ENCODE measurements around the gene MYH11. TPM values are rescaled to one million over a fixed set of nuclear protein-coding genes. Genes with fewer than 3 reads are reported as not detected.

The MYH11 gene
- total and polyA plus RNA-seq, 5 donors, result 70.6 to 420 (median 110) TPM

DNA sequence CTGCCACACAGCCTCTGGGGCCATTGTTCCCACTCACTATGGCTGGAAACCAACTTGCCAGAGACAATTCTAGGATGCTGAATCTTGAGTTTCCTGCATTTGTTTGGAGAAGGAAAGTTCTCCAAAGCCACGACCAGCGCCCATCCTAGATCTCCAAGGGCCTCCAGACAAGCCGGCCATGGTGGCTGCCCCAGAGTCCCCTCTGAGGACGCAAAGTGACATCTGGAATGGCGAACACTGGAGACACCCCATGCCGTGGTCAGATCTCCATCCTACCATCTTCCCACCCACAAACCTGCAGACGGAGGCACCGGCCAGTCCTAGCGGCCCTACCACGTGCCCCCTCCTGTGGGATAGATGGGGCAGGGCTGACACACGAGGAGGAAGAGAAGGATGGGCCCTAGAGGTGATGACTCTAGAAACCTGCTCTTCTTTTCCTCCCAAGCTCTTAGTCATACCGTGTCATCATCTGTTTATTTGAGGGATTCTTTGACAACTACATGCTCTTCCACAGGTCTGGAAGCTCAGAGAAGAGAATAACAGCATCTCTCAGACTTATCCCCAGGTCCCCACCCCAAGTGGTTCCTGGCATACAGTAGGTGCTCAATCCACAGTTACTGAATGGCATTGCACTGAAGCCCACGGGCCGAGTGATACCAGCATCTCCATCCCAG, 71.3 kb downstream of the MYH11 start:
- H3K27me3 ChIP-seq (ENCODE audit: control insufficient read depth, insufficient read depth), result no peaks in the 10 kb centered on the region
- no peaks in the 10 kb centered on the region for H3K4me1 ChIP-seq (ENCODE audit: control insufficient read depth, insufficient read depth, low read length)
- H3K4me3 ChIP-seq (ENCODE audit: low read length), result no peak overlapping the region
- H3K9me3 ChIP-seq (ENCODE audit: control insufficient read depth, low read length), result no peaks in the 10 kb centered on the region
- intact Hi-C loops (cut with DNase I), result no loop called here
- 81% methylated on average over 14 of the region's 14 CpGs for WGBS
- no peak for DNase-seq
- no peak overlapping the region for H3K27ac ChIP-seq (ENCODE audit: low read length)
- peak in 1 of 2 donors; percentile 58 for ATAC-seq

DNA sequence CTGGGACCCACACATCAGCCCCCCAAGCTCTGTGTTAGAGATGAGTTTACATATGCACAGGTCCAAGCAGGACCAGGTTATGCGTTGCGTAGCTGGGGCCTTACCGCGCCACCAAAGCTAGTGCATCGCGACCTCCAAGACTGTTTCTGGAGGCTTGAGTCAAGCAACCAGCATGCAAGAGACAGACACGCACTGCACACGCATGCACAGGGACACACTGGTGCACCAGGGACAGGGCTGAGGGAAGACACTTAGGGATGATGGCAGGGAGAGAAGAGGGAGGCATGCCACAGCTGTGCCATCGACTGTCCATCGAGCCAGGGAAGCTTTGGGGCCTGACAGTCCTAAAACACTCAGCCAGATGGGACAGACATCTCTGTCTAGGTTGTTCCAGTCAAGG, 72.8 kb downstream of the MYH11 start:
- no peaks in the 10 kb centered on the region for H3K9me3 ChIP-seq (ENCODE audit: control insufficient read depth, low read length)
- no peaks in the 10 kb centered on the region for H3K27me3 ChIP-seq (ENCODE audit: control insufficient read depth, insufficient read depth)
- no peak overlapping the region for H3K27ac ChIP-seq (ENCODE audit: low read length)
- WGBS, result 98% methylated on average over 10 of the region's 10 CpGs
- no peaks in the 10 kb centered on the region for H3K4me1 ChIP-seq (ENCODE audit: control insufficient read depth, insufficient read depth, low read length)
- no peak overlapping the region for H3K4me3 ChIP-seq (ENCODE audit: low read length)
- no peak for DNase-seq
- no peak for ATAC-seq
- intact Hi-C loops (cut with DNase I), result no loop called here

DNA sequence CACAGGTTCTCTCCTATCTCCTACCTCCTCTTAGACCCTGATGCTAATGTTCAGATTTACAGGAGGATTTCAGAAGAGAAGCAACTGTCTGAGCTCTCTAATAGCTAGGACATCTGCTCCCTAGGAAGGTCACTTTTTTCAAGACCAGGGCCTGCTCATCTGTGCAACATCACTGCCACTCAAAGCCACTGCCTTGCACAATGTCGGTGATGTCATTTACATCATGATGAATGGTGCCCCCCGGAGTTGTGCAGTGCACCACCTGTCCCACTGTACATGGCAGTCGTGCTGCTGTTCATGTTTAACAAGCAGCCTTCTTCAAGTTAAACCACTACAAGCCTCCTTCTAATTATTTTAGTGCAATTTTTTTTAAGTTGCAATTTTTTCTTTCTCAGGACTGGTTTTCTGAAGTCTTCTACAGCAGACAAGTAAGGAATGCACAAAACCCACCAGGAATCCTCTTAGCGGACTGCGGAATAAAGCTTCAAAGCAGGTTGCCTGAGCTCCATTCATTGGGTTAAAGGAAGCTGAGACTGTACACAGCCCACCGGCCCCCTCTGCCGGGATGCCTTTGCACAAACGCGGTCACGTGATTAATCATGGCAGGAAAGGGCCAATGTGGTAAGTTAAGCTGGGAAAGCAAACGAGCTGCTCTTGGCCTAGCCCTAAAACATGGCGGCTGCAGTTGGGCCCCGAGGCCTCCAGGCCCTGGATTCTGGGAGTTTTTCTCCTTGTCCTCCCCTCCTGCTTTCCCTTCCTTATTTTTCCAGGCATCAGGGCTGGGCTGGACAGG, 74.1 kb downstream of the MYH11 start:
- no peaks in the 10 kb centered on the region for H3K9me3 ChIP-seq (ENCODE audit: control insufficient read depth, low read length)
- no peaks in the 10 kb centered on the region for H3K27me3 ChIP-seq (ENCODE audit: control insufficient read depth, insufficient read depth)
- whole genome bisulfite sequencing, result 73% methylated on average over 13 of the region's 13 CpGs
- H3K27ac ChIP-seq (ENCODE audit: low read length), result no peak overlapping the region
- no peak for DNase-seq
- no peak for ATAC-seq
- H3K4me3 ChIP-seq (ENCODE audit: low read length), result no peak overlapping the region
- intact Hi-C loops (cut with DNase I), result no loop called here
- no peaks in the 10 kb centered on the region for H3K4me1 ChIP-seq (ENCODE audit: control insufficient read depth, insufficient read depth, low read length)

DNA sequence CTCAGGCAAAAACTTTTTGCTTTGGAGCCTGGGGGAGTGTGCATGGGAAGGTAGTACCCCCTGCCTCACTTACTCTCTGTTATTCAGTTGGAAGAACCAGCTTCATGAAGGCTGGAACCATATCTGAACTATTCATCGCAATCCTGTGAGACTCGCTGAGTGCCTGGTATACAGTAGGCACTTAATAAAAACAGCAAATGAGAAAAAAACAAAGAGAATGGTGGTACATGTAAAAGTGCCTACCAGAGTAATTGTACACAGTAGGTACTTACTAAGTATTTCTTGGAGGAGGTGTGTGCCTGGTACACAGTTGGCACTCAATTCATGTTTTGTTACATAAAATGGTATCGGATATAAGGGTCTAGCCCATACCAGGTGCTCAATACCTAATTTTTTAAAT, 75.2 kb downstream of the MYH11 start:
- Histone ChIP-seq H3K27me3 (ENCODE audit: control insufficient read depth, insufficient read depth) (no peaks in the 10 kb centered on the region), H3K4me3 (ENCODE audit: low read length) (no peak overlapping the region), H3K4me1 (ENCODE audit: control insufficient read depth, insufficient read depth, low read length) (no peaks in the 10 kb centered on the region), H3K9me3 (ENCODE audit: control insufficient read depth, low read length) (no peaks in the 10 kb centered on the region), H3K27ac (ENCODE audit: low read length) (no peak overlapping the region)
- ATAC-seq (no peak), DNase-seq (no peak)
- 95% methylated on average over 3 of the region's 3 CpGs for WGBS
- intact Hi-C loops (cut with DNase I), result no loop called here

DNA sequence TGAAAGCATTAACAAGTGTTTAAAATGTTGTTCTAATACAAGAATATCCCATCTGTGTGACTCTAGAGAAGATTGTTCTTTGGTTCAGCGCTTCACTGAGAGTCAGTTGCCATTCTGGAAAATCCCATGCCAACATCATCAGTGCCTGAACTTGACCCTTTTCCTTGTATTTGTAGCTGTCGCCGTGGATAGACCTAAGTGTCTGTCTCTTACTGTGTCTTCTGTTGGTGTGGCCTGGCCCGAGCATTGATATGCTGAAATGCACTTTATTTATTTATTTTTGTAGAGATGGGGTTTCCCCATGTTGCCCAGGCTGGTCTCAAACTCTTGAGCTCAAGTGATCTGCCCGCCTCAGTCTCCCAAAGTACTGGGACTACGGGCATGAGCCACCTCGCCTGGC, 76.0 kb downstream of the MYH11 start:
- no peaks in the 10 kb centered on the region for H3K4me1 ChIP-seq (ENCODE audit: control insufficient read depth, insufficient read depth, low read length)
- intact Hi-C loops (cut with DNase I), result no loop called here
- DNase-seq (no peak), ATAC-seq (no peak)
- H3K9me3 ChIP-seq (ENCODE audit: control insufficient read depth, low read length), result no peaks in the 10 kb centered on the region
- no peak overlapping the region for H3K27ac ChIP-seq (ENCODE audit: low read length)
- 95% methylated on average over 7 of the region's 7 CpGs for WGBS
- H3K27me3 ChIP-seq (ENCODE audit: control insufficient read depth, insufficient read depth), result no peaks in the 10 kb centered on the region
- no peak overlapping the region for H3K4me3 ChIP-seq (ENCODE audit: low read length)

DNA sequence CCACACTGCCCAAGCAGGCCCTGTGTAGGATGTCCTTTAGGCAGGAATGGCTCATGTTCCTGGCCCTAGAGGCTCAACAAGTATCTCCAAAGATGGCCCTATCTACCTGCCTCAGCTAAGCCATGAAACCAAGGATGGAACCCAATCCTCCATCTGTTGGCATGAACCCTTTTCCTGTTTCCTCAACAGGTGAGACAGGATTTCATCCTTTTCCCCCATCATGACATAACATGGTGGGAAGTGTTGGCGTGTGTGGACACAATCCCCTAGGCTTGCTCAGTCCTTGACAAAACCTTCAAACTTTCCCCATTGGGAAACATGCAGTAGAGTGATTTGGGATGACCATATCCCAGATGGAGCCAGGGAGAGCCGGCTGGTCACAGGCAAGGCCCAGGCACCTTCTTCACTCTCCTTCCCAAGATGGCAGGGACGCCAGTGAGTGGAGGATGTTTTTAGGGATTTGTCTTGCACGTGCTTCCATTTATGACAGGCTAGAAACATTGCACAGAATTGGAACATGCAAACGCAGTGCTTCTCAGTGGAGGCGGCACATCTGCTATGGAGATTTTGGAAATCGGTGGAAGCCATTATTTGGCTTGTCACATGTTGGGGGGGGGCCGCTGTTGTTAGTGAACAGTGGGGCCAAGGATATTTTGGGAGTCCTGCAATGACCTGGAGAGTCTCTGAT, 77.0 kb downstream of the MYH11 start:
- H3K4me1 ChIP-seq (ENCODE audit: control insufficient read depth, insufficient read depth, low read length), result no peaks in the 10 kb centered on the region
- ATAC-seq (no peak), DNase-seq (no peak)
- intact Hi-C loops (cut with DNase I), result loop anchor here in 2 of 4 donors (10.0 kb wide), 2 partner anchors 45 to 335 kb away; no protein-coding TSS in a partner anchor
- no peak overlapping the region for H3K27ac ChIP-seq (ENCODE audit: low read length)
- no peak overlapping the region for H3K4me3 ChIP-seq (ENCODE audit: low read length)
- H3K27me3 ChIP-seq (ENCODE audit: control insufficient read depth, insufficient read depth), result no peaks in the 10 kb centered on the region
- 93% methylated on average over 8 of the region's 8 CpGs for WGBS
- no peaks in the 10 kb centered on the region for H3K9me3 ChIP-seq (ENCODE audit: control insufficient read depth, low read length)

DNA sequence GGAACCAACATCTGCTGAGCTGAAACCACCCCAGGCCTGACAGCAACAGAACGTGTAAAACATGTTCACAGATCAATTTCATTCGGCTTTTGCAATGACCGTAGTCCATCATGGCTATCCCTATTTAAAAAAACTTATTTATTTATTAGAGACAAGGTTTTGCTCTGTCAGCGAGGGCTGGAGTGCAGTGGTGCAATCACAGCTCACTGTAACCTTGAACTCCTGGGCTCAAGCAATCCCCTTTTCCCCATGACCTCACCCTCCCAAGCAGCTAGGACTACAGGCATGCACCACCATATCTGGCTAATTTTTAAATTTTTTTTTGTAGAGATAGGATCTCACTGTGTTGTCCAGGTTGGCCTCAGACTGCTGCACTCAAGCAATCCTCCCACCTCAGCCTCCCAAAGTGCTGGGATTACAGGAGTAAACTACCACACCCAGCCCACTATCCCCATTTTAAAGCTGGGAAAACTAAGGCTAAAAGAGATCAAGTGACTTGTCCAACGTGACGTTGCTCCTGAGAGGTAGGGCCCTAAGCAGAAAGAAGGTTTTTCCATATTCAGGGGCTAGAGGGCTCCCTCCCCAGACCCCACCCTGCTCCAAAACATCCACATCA, 77.7 kb downstream of the MYH11 start:
- intact Hi-C loops (cut with DNase I), result loop anchor here in 2 of 4 donors (10.0 kb wide), 2 partner anchors 46 to 336 kb away; no protein-coding TSS in a partner anchor
- H3K9me3 ChIP-seq (ENCODE audit: control insufficient read depth, low read length), result no peaks in the 10 kb centered on the region
- H3K4me1 ChIP-seq (ENCODE audit: control insufficient read depth, insufficient read depth, low read length), result no peaks in the 10 kb centered on the region
- WGBS, result 93% methylated on average over 6 of the region's 6 CpGs
- ATAC-seq, result no peak
- no peaks in the 10 kb centered on the region for H3K27me3 ChIP-seq (ENCODE audit: control insufficient read depth, insufficient read depth)
- H3K4me3 ChIP-seq (ENCODE audit: low read length), result no peak overlapping the region
- no peak for DNase-seq
- H3K27ac ChIP-seq (ENCODE audit: low read length), result no peak overlapping the region

DNA sequence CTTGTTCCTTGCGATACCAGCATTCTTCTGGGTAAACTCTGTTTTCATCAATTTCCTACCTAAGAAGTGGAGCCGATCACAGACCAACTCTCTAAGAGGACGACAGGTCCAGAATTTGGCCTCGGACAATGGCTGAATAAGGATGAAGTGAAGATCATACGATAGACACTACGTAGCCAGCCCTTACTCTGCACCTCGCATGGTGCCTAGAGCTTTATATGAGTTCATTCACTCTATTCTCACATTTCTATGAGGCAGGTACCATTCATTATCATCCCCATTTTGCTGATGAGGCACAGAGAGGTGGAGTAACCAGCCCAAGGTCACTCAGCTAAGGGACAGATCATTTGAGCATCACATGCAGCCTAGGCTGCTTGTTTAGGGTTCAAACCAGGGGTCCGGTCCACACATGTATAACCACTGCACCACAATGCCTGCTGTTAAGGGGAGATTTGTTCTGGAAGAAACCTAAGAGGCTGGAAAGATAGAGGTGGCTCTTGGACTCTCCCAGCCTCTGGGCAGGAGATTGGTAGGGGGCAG, 78.6 kb downstream of the MYH11 start:
- intact Hi-C loops (cut with DNase I), result loop anchor here in 2 of 4 donors (10.0 kb wide), 2 partner anchors 47 to 337 kb away; no protein-coding TSS in a partner anchor
- H3K4me1 ChIP-seq (ENCODE audit: control insufficient read depth, insufficient read depth, low read length), result no peaks in the 10 kb centered on the region
- no peak overlapping the region for H3K27ac ChIP-seq (ENCODE audit: low read length)
- 85% methylated on average over 8 of the region's 8 CpGs for WGBS
- DNase-seq (no peak), ATAC-seq (no peak)
- H3K4me3 ChIP-seq (ENCODE audit: low read length), result no peak overlapping the region
- H3K27me3 ChIP-seq (ENCODE audit: control insufficient read depth, insufficient read depth), result no peaks in the 10 kb centered on the region
- no peaks in the 10 kb centered on the region for H3K9me3 ChIP-seq (ENCODE audit: control insufficient read depth, low read length)

DNA sequence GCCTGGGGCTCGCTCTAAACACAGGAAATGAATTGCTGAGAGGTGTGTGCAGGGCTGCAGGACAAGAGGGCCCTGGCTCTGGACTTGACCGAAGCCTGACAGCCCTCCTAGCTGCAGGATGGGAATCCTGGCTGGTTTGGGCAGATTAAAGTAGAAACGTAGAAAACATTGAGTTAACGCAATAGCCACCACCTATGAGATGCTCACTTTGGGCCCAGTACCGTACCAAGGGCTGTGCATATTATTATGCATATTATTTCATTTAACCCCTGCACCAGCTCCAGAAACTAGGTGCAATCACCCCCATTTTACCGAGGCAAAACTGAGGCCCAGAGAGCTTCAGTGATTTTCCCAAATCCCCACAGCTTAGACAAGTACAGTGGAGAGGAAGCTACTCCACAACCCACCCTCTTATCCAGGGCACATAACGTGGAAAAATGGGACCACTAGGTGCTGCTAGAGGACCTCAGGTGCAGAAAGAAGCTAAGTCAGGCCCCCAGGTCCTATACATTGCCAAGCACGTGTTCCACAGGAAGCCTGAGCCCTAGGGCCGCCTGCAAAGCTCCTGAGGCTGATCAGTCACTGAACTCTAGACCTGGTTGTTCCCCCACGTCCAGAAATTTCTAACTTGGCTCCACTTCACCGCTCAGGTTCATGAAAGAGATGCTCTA, 79.2 kb downstream of the MYH11 start:
- ATAC-seq, result peak in 1 of 2 donors; percentile 20
- Histone ChIP-seq H3K27me3 (ENCODE audit: control insufficient read depth, insufficient read depth) (no peaks in the 10 kb centered on the region), H3K4me3 (ENCODE audit: low read length) (no peak overlapping the region), H3K27ac (ENCODE audit: low read length) (no peak overlapping the region), H3K4me1 (ENCODE audit: control insufficient read depth, insufficient read depth, low read length) (no peaks in the 10 kb centered on the region), H3K9me3 (ENCODE audit: control insufficient read depth, low read length) (no peaks in the 10 kb centered on the region)
- no peak for DNase-seq
- intact Hi-C loops (cut with DNase I), result loop anchor here in 2 of 4 donors (10.0 kb wide), 2 partner anchors 47 to 337 kb away; no protein-coding TSS in a partner anchor
- 62% methylated on average over 11 of the region's 11 CpGs for WGBS

DNA sequence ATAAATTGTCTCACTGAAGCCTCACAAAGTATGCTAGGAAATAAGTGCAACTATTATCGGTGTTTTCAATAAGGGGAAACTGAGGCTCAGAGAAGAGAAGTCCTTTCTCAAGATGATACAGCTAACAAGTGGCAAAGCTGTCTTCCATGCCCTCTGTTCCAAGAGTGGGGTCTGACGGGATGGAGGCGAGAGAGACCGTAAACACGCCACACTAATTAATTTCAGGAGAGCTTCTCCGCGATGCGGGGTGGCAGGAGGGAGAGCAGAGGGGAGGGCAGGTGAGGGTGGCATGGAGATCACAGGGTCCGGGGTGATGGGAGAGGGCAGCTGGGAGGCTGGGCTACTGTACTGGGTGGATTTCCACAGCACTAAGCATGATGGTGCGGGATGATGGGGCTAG, 80.3 kb downstream of the MYH11 start:
- WGBS, result 80% methylated on average over 10 of the region's 10 CpGs
- Histone ChIP-seq H3K27me3 (ENCODE audit: control insufficient read depth, insufficient read depth) (no peaks in the 10 kb centered on the region), H3K4me1 (ENCODE audit: control insufficient read depth, insufficient read depth, low read length) (no peaks in the 10 kb centered on the region), H3K4me3 (ENCODE audit: low read length) (no peak overlapping the region), H3K27ac (ENCODE audit: low read length) (no peak overlapping the region), H3K9me3 (ENCODE audit: control insufficient read depth, low read length) (no peaks in the 10 kb centered on the region)
- intact Hi-C loops (cut with DNase I), result loop anchor here in 2 of 4 donors (10.0 kb wide), 2 partner anchors 48 to 338 kb away; no protein-coding TSS in a partner anchor
- ATAC-seq (no peak), DNase-seq (no peak)
